Stimulated activated CD4-positive, alpha-beta T cell treated with anti-CD3 and anti-CD28 coated beads, TNF-alpha, amount 100 ng/mL, for 4 hours (primary cell): ENCODE data around the gene TNIP1.

Source experiments
- DNase-seq, 3 experiments: peaks; one replicate each; pipeline ENCODE4 v3.0.0-alpha.2; 2020; ENCODE audit warnings: low read depth in 3 of 3

TNIP1 gene

GRCh38 chr5:151001436-151001835 lies 79.4 kb downstream of the TNIP1 start:
- DNase-seq, result no peak

- no peak for DNase-seq
These were observed 81.0 kb downstream of the TNIP1 start for GRCh38 chr5:150999704-151000442.

DNA sequence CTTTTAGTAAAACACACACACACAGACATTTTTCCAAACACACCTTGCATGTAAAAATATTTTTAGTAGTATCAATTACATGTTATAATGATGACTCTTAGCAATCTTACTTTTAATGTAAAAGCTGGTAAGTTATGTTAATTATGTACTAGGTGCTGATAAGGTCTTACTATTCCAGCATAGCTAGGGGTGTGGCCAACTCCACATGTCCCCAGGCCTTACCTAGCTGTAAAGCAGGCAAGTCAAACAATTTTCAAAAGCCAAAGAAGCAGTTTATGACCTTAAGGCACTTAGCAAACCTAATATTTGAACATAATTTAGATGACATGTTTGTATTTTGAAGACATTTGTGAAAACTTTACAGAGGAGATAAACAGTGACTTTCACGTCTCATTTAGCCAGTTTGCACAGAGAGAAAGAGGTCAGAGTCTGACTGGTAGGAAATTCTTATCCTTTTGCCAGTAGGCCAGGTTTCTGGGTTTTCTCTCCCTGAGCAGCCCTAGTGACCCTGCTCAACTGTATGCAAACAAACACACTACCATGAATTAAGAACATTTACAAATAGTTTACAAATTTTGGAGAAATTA lies 86.9 kb downstream of the TNIP1 start:
- no peak for DNase-seq

- no peak for DNase-seq
These were observed 87.4 kb downstream of the TNIP1 start for GRCh38 chr5:150993422-150993821.

DNA sequence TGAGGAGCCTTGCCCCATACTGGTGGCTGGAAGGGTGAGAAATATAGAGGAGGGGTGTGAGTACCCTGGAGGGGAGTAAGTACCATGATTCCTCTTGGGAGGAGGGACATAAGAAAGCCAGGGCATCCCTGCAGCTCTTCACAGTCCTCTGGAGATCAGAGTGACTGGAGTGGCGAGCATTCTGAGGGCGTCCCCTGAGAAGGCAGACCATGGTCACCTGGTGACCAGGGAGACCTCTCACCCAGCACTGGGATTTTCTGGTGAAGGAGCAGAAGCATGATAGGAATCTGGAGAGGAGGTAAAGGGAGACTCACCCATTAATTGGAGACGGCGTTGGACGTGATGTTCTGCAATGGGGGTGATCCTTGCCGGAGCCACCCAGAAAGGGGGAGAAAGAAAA lies 88.1 kb downstream of the TNIP1 start:
- no peak for DNase-seq

DNA sequence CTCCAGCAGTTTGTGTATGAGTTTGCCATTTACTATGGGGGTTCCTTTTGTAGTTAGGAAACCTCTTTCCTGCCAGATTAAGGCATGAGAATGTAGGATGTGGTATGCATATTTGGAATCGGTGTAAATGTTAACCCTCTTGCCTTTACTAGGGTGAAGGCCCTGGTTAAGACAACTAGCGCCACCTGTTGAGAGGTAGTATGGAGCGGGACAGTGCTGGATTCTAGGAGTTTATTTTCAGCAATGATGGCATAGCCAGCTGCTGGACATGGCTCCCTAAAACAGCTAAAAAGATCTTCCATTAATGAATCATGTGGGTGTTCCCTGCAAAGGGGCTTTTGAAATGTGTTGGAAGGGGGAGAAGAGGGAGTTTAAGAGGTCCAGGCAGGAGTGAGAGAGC lies 91.1 kb downstream of the TNIP1 start:
- no peak for DNase-seq

DNA sequence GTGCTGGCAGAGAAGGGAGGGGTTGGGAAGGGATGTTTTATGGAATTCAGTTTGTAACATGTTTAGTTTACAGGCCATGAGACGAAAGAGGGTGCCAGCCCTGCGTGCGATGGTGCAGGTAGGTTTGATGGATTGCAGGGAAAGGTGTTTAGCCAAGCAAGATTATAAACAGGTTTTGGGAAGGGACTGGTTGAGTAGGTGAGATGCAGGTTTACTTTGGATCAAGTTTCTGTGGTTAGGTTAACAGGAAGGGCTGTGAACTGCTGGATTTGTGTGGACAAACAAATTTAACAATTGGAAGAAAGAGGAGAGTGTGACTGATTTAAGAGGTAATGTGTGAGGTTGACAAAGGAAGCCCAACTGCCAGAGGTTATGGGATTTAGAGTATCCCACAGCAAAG lies 93.1 kb downstream of the TNIP1 start:
- DNase-seq, result no peak
